ENCODE results near the gene C4A.

Gene C4A

DNA sequence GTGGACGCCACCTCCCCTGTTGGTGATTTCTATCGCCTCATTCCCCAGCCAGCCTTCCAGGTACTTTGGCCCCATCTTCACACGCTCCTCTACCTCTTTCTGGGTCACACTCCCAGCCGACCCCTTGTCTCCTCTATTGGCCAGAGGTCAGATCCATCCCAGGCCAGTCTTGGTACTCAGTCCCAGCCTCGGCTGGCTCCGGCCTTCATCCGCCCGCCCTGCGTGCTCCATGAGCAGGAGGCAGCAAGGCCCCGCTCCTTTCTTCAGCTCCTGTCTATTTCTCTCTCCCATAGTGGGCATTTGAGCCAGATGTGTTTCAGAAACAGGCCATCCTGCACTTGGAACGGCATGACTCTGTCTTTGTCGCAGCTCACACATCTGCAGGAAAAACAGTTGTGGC is 20.2 kb upstream of the C4A start:
- Histone ChIP-seq H3K4me3 (ENCODE audit: insufficient read length, low read depth) (no peak overlapping the region), H3K9ac (ENCODE audit: insufficient read length, low read depth) (no peak overlapping the region), H3K36me3 (ENCODE audit: insufficient read depth, insufficient read length, low read length) (peaks cover 80% of the 10 kb centered on the region), H3K27me3 (ENCODE audit: insufficient read depth, insufficient read length) (no peaks in the 10 kb centered on the region), H3K4me1 (ENCODE audit: insufficient read depth, insufficient read length) (no peaks in the 10 kb centered on the region), H3K9me3 (ENCODE audit: insufficient read depth, low read length) (no peaks in the 10 kb centered on the region)
- no peak for DNase-seq (ENCODE audit: low read depth, low spot score)
- TF ChIP-seq ZNF274 (IDR thresholded peaks at IDR 0.05; ENCODE audit: low read depth, low read length) (no peak), YY1 (IDR thresholded peaks at IDR 0.05; ENCODE audit: insufficient read depth, insufficient read length) (no peak), SUZ12 (IDR thresholded peaks at IDR 0.05; ENCODE audit: extremely low read depth, insufficient read depth, insufficient read length) (no peak)

DNA sequence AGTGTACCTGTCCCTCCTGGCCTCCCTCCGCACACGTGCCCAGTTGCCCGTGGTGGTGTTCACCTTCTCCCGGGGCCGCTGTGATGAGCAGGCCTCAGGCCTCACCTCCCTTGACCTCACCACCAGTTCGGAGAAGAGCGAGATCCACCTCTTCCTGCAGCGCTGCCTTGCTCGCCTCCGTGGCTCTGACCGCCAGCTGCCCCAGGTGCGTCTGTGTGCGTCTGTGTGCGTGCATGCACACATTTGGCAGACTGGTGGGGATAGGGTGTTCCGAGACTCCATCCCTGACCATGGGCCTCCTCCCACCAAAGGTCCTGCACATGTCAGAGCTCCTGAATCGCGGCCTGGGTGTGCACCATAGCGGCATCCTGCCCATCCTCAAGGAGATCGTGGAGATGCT is 17.9 kb upstream of the C4A start:
- no peak for DNase-seq (ENCODE audit: low read depth, low spot score)
- no peak overlapping the region for H3K4me3 ChIP-seq (ENCODE audit: insufficient read length, low read depth)
- no peaks in the 10 kb centered on the region for H3K9me3 ChIP-seq (ENCODE audit: insufficient read depth, low read length)
- H3K4me1 ChIP-seq (ENCODE audit: insufficient read depth, insufficient read length), result no peaks in the 10 kb centered on the region
- no peaks in the 10 kb centered on the region for H3K27me3 ChIP-seq (ENCODE audit: insufficient read depth, insufficient read length)
- H3K9ac ChIP-seq (ENCODE audit: insufficient read length, low read depth), result no peak overlapping the region
- H3K36me3 ChIP-seq (ENCODE audit: insufficient read depth, insufficient read length, low read length), result peaks cover 91% of the 10 kb centered on the region
- TF ChIP-seq ZNF274 (IDR thresholded peaks at IDR 0.05; ENCODE audit: low read depth, low read length) (no peak), SUZ12 (IDR thresholded peaks at IDR 0.05; ENCODE audit: extremely low read depth, insufficient read depth, insufficient read length) (no peak), YY1 (IDR thresholded peaks at IDR 0.05; ENCODE audit: insufficient read depth, insufficient read length) (no peak)

DNA sequence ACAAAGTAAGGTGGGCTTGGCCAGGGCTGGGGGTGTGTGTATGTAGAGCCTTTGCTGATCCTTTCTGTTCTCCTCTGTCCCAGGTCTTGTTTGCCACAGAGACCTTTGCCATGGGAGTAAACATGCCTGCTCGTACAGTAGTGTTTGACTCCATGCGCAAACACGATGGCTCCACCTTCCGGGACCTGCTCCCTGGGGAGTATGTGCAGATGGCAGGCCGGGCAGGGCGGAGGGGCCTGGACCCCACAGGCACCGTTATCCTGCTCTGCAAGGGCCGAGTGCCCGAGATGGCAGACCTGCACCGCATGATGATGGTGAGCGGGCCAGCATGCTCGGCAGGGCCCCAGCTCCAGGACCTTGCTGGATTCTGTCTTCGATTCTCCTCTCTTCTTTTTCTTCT is 16.2 kb upstream of the C4A start:
- DNase-seq (ENCODE audit: low read depth, low spot score), result no peak

DNA sequence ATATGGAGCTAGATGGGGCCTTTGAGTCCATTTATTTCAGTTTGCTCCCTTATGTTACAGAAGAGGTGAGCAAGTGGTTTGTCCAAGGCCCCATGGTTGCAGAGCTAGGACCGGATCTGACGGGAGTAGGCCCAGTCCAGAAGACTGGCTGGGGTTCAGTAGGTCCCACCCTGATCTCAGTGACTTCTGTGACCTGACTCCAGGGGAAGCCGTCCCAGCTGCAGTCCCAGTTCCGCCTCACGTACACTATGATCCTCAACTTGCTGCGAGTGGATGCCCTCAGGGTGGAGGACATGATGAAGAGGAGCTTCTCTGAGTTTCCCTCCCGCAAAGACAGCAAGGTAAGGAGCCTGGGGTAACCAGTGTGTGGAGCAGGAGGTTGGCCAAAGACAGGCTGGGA is 15.4 kb upstream of the C4A start:
- no peak overlapping the region for H3K4me3 ChIP-seq (ENCODE audit: insufficient read length, low read depth)
- H3K4me1 ChIP-seq (ENCODE audit: insufficient read depth, insufficient read length), result no peaks in the 10 kb centered on the region
- H3K36me3 ChIP-seq (ENCODE audit: insufficient read depth, insufficient read length, low read length), result peaks cover 92% of the 10 kb centered on the region
- H3K27me3 ChIP-seq (ENCODE audit: insufficient read depth, insufficient read length), result no peaks in the 10 kb centered on the region
- no peaks in the 10 kb centered on the region for H3K9me3 ChIP-seq (ENCODE audit: insufficient read depth, low read length)
- no peak overlapping the region for H3K9ac ChIP-seq (ENCODE audit: insufficient read length, low read depth)
- no peak for DNase-seq (ENCODE audit: low read depth, low spot score)
- TF ChIP-seq ZNF274 (IDR thresholded peaks at IDR 0.05; ENCODE audit: low read depth, low read length) (no peak), SUZ12 (IDR thresholded peaks at IDR 0.05; ENCODE audit: extremely low read depth, insufficient read depth, insufficient read length) (no peak), YY1 (IDR thresholded peaks at IDR 0.05; ENCODE audit: insufficient read depth, insufficient read length) (no peak)

More for the DNA sequence above, 16.2 kb upstream of the C4A start:
- H3K27me3 ChIP-seq (ENCODE audit: insufficient read depth, insufficient read length), result no peaks in the 10 kb centered on the region
- no peaks in the 10 kb centered on the region for H3K9me3 ChIP-seq (ENCODE audit: insufficient read depth, low read length)
- TF ChIP-seq ZNF274 (IDR thresholded peaks at IDR 0.05; ENCODE audit: low read depth, low read length) (no peak), SUZ12 (IDR thresholded peaks at IDR 0.05; ENCODE audit: extremely low read depth, insufficient read depth, insufficient read length) (no peak), YY1 (IDR thresholded peaks at IDR 0.05; ENCODE audit: insufficient read depth, insufficient read length) (no peak)
- no peak overlapping the region for H3K4me3 ChIP-seq (ENCODE audit: insufficient read length, low read depth)
- no peaks in the 10 kb centered on the region for H3K4me1 ChIP-seq (ENCODE audit: insufficient read depth, insufficient read length)
- H3K36me3 ChIP-seq (ENCODE audit: insufficient read depth, insufficient read length, low read length), result peaks cover 97% of the 10 kb centered on the region
- H3K9ac ChIP-seq (ENCODE audit: insufficient read length, low read depth), result no peak overlapping the region

DNA sequence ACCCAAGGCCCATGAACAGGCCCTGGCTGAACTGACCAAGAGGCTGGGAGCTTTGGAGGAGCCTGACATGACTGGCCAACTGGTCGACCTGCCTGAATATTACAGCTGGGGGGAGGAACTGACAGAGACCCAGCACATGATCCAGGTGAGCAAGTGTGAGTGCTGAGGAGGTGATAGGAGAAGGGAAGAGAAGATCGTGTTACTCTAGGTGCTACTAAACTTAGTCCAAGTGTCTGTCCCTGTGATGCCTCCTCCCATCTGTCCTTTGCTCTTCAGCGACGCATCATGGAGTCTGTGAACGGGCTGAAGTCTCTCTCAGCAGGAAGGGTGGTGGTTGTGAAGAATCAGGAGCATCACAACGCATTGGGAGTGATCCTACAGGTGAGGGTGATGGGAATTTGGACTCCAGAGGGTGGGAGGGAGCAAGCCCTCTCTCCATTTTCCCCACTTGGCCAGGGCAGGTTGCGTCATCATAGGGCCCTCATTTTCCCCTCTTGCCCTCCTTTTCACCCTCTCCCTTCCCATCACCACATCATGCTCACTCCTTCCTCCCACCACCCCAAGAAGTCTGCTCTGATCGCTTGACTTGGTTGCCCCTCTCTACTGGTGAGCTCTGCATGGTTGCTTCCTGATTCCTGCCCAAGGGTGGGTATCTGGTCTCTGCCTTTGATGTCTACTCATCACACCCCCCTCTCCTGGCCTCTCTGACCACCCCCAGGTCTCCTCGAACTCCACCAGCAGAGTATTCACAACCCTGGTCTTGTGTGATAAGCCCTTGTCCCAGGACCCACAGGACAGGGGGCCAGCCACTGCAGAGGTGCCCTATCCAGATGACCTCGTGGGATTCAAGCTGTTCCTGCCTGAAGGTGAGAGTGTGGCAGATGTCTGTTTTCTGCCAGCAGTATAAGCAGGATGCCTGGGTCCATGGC is 14.6 kb upstream of the C4A start:
- H3K4me1 ChIP-seq (ENCODE audit: insufficient read depth, insufficient read length), result no peaks in the 10 kb centered on the region
- H3K4me3 ChIP-seq (ENCODE audit: insufficient read length, low read depth), result no peak overlapping the region
- no peak overlapping the region for H3K9ac ChIP-seq (ENCODE audit: insufficient read length, low read depth)
- no peaks in the 10 kb centered on the region for H3K27me3 ChIP-seq (ENCODE audit: insufficient read depth, insufficient read length)
- no peak for TF ChIP-seq YY1 (IDR thresholded peaks at IDR 0.05; ENCODE audit: insufficient read depth, insufficient read length)
- no peak for TF ChIP-seq SUZ12 (IDR thresholded peaks at IDR 0.05; ENCODE audit: extremely low read depth, insufficient read depth, insufficient read length)
- no peak for TF ChIP-seq ZNF274 (IDR thresholded peaks at IDR 0.05; ENCODE audit: low read depth, low read length)
- DNase-seq (ENCODE audit: low read depth, low spot score), result no peak
- peaks cover 84% of the 10 kb centered on the region for H3K36me3 ChIP-seq (ENCODE audit: insufficient read depth, insufficient read length, low read length)
- no peaks in the 10 kb centered on the region for H3K9me3 ChIP-seq (ENCODE audit: insufficient read depth, low read length)

DNA sequence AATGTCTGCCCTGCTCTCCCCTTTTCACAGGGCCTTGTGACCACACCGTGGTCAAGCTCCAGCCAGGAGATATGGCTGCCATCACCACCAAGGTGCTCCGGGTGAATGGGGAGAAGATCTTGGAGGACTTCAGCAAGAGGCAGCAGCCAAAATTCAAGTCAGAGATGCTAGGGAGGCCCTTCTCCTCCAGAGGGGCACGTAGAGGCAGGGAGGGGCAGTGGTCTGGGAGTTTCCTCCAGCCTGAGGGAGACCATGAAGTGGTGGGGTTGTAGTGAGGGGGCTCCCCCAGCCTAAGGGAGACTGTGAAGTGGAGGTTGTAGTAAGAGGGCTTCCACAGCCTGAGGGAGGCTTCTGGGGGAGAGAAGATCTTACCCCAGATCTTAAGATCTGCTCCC is 13.9 kb upstream of the C4A start:
- Histone ChIP-seq H3K4me1 (ENCODE audit: insufficient read depth, insufficient read length) (no peaks in the 10 kb centered on the region), H3K9me3 (ENCODE audit: insufficient read depth, low read length) (no peaks in the 10 kb centered on the region), H3K27me3 (ENCODE audit: insufficient read depth, insufficient read length) (no peaks in the 10 kb centered on the region), H3K9ac (ENCODE audit: insufficient read length, low read depth) (no peak overlapping the region), H3K36me3 (ENCODE audit: insufficient read depth, insufficient read length, low read length) (peaks cover 78% of the 10 kb centered on the region), H3K4me3 (ENCODE audit: insufficient read length, low read depth) (no peak overlapping the region)
- DNase-seq (ENCODE audit: low read depth, low spot score), result no peak
- TF ChIP-seq SUZ12 (IDR thresholded peaks at IDR 0.05; ENCODE audit: extremely low read depth, insufficient read depth, insufficient read length) (no peak), YY1 (IDR thresholded peaks at IDR 0.05; ENCODE audit: insufficient read depth, insufficient read length) (no peak), ZNF274 (IDR thresholded peaks at IDR 0.05; ENCODE audit: low read depth, low read length) (no peak)

DNA sequence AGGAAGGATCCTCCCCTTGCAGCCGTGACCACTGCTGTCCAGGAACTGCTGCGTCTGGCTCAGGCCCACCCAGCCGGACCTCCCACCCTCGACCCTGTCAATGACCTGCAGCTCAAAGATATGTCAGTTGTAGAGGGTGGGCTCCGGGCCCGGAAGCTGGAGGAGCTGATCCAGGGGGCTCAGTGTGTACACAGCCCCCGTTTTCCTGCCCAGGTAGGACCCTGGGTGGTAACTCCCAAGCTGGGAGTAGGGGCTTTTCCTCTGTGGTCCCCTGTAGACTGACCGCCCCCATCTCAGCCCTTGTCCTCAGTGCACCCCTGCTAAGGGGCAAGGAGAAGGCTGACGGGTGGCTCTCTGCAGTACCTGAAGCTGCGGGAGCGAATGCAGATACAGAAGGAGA is 13.5 kb upstream of the C4A start:
- TF ChIP-seq ZNF274 (IDR thresholded peaks at IDR 0.05; ENCODE audit: low read depth, low read length) (no peak), SUZ12 (IDR thresholded peaks at IDR 0.05; ENCODE audit: extremely low read depth, insufficient read depth, insufficient read length) (no peak), YY1 (IDR thresholded peaks at IDR 0.05; ENCODE audit: insufficient read depth, insufficient read length) (no peak)
- H3K4me1 ChIP-seq (ENCODE audit: insufficient read depth, insufficient read length), result no peaks in the 10 kb centered on the region
- no peak for DNase-seq (ENCODE audit: low read depth, low spot score)
- H3K9me3 ChIP-seq (ENCODE audit: insufficient read depth, low read length), result no peaks in the 10 kb centered on the region
- H3K36me3 ChIP-seq (ENCODE audit: insufficient read depth, insufficient read length, low read length), result peaks cover 74% of the 10 kb centered on the region
- no peak overlapping the region for H3K9ac ChIP-seq (ENCODE audit: insufficient read length, low read depth)
- no peak overlapping the region for H3K4me3 ChIP-seq (ENCODE audit: insufficient read length, low read depth)
- H3K27me3 ChIP-seq (ENCODE audit: insufficient read depth, insufficient read length), result no peaks in the 10 kb centered on the region
